ENCODE results near the gene PPP1R2.

DNA sequence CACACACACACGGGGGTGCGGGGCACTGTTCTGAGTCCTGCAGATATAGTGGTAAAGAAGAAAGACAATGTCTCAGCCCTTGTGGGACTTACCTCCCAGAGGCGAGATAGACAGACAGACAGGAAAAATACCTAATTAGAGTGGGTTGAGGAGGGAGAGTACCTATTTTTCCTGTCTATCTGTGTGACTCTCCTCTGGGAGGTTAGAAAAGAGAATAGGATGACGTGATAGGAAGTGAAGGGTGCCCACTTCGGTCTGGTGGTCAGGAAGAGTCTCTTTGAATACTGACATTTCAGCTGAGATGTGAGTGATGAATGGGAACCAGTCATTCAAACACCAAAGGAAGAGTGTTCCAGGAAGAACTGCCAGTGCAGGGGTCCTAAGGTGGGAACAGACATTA lies 44.7 kb upstream of the PPP1R2 start:
- no peak for TF ChIP-seq EZH2 (IDR thresholded peaks at IDR 0.05; ENCODE audit: borderline replicate concordance, low read depth, low read length, severe bottlenecking)
- TF ChIP-seq, protein P1, sequence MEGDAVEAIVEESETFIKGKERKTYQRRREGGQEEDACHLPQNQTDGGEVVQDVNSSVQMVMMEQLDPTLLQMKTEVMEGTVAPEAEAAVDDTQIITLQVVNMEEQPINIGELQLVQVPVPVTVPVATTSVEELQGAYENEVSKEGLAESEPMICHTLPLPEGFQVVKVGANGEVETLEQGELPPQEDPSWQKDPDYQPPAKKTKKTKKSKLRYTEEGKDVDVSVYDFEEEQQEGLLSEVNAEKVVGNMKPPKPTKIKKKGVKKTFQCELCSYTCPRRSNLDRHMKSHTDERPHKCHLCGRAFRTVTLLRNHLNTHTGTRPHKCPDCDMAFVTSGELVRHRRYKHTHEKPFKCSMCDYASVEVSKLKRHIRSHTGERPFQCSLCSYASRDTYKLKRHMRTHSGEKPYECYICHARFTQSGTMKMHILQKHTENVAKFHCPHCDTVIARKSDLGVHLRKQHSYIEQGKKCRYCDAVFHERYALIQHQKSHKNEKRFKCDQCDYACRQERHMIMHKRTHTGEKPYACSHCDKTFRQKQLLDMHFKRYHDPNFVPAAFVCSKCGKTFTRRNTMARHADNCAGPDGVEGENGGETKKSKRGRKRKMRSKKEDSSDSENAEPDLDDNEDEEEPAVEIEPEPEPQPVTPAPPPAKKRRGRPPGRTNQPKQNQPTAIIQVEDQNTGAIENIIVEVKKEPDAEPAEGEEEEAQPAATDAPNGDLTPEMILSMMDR (IDR thresholded peaks at IDR 0.05; ENCODE audit: borderline replicate concordance, extremely low read depth, low read length, poor library complexity, severe bottlenecking): no peak

Measured in DND-41 (cell line).